GM12872 (cell line): ENCODE data around the gene SETD1B.
A peak's percentile ranks its signal among the peaks of the same experiment; 100 is the strongest.

Experiments
- CTCF ChIP-seq: IDR thresholded peaks from 3 replicates; pipeline ENCODE4 v1.5.1; 2011; ENCODE audit warnings: low read depth, mild to moderate bottlenecking, low read length, moderate library complexity; ENCODE audit not compliant: insufficient read depth

Gene SETD1B

GRCh38 chr12:121810833-121811433 lies 7.1 kb downstream of the SETD1B start:
- TF ChIP-seq CTCF = no peak

GRCh38 chr12:121811434-121812319 lies 7.9 kb downstream of the SETD1B start:
- peak; percentile 78 for TF ChIP-seq CTCF

- no peak for TF ChIP-seq CTCF
Measured at GRCh38 chr12:121812320-121812871, 8.6 kb downstream of the SETD1B start.

- no peak for TF ChIP-seq CTCF
Measured at GRCh38 chr12:121812921-121813896, 9.4 kb downstream of the SETD1B start.

GRCh38 chr12:121813951-121814350 lies 10.1 kb downstream of the SETD1B start:
- no peak for TF ChIP-seq CTCF

- no peak for TF ChIP-seq CTCF
Measured at GRCh38 chr12:121814429-121815119, 10.8 kb downstream of the SETD1B start.
